Stimulated activated CD8-positive, alpha-beta memory T cell treated with anti-CD3 and anti-CD28 coated beads, Interleukin-7, amount 100 ng/mL, for 24 hours (primary cell): ENCODE data around the gene PRKCB.

Experiments
- DNase-seq: peaks from one replicate; pipeline ENCODE4 v3.0.0-alpha.2; 2020; ENCODE audit warnings: low read depth

The PRKCB gene

DNA sequence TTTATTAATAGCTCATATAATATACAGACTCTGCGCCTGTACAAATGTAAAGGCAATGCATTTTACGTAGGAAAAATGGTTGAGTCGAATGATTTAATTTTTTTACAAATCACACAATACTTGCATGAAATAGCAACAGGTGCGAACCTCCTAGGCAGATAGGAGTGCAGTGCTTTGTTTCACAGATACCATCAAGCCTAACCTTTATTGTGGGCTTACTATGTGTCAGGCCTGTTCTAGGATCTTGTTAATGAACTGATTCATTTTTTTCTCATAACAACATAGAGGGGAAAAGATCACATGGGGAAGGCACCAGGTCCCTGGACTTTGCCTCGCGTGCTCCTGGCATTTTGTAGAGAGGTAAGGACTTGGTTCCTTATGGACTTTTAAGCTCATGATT is 107.8 kb downstream of the PRKCB start:
- DNase-seq, result no peak

DNA sequence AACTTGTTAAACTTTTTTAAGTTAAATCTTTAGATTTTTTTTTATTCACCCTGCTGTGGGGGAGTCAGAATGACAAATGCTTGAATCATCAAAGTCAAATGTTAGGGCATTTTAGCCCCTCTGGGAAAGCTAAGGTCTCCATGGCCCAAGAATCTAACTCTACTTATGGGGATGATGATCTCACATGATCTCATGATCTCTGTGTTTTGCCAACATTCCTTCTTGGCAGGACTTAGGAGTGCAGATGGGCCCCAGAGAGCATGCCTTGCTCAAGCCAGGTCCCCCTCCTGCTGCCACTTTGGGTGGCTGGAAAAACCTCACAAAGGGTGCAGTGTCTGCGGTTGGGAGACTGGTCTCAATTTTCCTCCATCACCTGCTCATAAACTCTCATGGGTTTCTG is 108.6 kb downstream of the PRKCB start:
- DNase-seq, result no peak

GRCh38 chr16:23945243-23945642 is 109.5 kb downstream of the PRKCB start:
- no peak for DNase-seq

- no peak for DNase-seq
Measured at GRCh38 chr16:23947838-23948237, 112.1 kb downstream of the PRKCB start.

DNA sequence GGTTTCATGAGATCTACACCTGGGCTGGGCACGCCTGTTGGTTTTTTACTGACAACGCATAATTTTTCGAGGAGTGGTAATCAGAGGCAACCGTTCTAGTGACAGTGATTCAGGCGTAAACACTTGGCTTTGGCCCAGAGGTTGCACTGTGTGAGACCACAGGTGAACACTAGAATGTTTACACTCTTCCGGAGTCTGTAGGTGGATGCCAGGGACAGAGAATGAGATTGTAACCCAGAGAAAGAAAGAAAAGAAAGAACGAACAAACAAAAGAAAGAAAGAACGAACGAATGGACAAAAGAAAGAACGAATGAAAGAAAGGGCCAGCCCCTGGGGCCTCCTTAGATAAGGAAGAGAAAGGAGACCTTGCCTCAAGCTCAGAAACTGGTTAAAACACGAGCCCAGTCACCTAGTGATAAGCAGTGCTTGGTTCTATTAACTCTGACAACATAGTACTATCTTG is 113.2 kb downstream of the PRKCB start:
- DNase-seq, result no peak

- DNase-seq, result no peak
Measured at GRCh38 chr16:23949630-23950290, 114.0 kb downstream of the PRKCB start.

DNA sequence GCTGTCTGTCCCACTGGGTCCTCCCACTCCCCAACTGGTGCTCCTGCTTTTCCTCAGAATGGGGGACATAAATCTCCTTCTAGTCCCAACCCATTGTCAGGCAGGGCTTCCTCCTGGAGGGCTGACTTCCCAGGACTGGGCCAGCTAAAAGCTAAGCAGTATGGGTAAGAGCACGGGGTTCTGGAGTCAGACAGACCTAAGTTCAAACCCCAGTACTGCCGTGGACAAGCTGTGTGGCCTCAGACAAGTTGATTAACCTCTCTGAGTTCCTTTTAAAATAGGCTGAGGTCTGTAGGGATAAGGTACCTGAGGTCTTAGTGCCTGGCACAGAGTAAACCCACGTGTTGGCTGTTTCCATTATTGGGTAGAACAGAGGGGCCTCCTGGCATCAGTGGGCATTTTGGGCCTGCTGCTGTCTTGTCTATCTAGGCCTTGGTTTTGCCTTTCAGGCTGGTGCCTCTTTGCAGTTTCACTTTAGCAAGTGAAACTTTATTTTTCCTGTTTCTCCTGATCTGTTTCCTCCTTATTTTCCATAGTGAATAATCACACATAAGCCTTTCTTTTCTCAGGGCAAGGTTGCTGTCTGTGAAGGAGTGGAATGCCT is 114.6 kb downstream of the PRKCB start:
- no peak for DNase-seq

GRCh38 chr16:23950898-23951297 is 115.1 kb downstream of the PRKCB start:
- no peak for DNase-seq

DNA sequence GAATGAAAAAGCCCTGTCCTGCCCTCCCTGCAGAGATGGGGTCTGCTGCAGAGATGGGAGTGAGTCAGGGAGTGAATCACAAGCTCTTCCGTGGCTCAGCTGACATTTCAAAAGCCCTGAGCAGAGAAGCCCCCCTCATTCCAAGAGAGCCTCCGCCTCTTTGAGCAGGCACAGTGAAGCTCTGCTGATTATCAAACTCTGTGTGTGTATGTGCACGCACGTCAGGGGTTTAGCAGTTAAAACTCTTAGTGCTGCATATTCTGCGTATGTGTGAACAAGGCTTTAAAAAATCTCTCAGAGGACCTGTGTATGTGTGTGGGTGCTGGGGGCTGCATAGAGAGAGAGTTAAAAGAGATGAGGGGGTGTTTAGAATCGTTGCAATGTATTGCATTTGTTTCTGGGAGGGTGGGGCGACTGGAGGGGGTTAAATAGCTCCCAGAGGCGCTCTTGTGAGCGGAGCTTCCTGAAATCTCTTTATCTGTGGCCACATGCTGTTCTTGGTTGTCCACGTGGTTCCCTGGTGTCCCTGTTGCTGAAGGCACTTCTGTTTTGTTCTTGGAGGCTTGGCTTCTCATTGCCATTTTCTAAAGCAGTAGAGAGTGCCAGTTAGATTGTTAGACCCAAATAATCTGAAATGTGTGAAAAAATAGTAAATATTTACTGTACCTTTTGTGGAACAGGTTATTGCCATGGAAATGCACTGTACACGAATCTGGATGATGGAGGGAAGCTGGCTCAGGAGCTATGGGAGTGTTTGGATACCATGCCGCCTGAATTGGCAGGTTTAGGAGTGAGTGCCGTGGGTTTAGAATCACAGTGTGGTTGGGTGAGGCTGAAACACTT is 116.6 kb downstream of the PRKCB start:
- DNase-seq, result no peak

DNA sequence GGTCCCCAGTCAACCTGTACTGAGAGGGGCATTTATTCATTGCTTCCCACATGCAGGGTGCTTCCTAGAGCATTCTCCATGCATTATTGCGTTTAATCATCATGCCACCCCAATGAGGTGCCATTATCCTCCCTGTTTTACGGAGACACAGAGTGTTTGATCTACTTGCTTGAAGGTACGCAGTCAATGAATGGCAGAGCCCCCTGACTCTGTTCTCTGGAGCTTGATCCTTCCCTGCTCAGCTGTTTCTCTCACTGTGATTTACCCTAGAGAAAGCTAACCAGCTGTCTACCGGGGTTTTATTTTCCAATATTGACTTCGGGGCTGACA is 117.2 kb downstream of the PRKCB start:
- no peak for DNase-seq

- no peak for DNase-seq
Measured at GRCh38 chr16:23953476-23953875, 117.7 kb downstream of the PRKCB start.

DNA sequence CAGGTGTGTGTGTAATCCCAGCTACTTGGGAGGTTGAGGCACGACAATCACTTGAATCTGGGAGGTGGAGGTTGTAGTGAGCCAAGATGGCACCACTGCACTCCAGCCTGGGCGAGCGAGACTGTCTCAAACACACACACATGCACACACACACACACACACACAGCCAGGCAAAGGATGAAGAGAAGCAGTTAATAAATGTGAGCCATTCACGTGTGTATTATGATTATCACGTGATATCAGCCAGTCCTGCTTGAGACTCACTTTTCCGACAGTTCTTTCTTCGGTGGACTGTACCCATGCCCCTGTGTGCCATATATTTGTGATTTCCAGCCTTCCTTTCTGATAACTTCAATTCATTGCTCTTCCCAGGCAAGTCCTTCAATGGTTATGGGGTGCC is 119.3 kb downstream of the PRKCB start:
- no peak for DNase-seq

DNA sequence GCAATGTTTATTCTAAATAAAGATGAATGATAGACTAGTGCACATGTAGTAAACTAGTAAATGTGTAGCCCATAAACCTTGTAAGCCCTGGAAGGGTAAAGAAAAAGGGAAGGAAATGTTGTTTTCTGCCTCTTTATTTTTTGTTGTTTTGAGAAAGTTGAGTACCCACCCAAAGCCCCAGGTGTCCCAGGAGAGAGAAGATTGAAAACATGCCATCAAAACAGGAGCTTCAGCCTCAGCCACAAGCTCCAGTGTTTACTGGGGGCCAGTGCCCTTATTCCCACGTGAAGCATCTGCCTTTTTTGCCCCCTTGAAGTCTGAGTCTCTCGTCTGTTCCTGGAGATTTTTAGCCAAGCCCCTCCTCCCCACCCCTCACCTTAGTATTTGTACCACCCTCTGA is 121.5 kb downstream of the PRKCB start:
- DNase-seq, result no peak

DNA sequence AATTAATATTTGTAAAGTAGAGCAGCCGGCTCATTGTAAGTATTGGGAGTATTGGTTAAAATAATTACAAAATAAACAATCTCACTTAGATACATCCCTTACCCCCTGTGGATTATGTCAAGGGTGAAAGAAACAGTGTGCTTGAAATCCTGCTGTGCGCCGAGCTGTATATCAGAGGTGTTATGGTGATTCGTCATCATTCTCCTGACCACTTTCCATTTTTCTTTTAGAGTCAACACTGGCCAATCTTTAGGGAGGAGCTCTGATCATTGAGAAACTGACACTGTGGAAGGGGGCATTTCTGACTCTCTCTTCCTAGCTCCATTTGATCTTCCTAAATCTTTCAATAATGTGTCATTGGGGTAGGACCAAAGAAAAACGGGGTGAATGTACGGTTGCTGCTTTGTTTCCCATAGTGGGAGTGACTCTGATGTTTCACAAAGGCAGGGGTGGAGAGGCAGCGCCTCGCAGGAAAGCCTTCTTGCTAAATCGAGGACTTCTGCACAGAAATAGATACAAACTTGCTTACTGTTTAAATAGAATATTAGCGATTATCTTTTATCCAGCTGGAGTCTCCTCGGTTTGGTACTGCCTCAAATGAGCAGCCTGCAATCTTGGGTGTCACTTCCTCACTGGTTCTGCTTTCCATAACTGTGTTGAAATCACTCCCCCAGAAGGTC is 123.4 kb downstream of the PRKCB start:
- DNase-seq, result no peak

- DNase-seq, result no peak
Measured at GRCh38 chr16:23959752-23960072, 123.9 kb downstream of the PRKCB start.

- DNase-seq, result no peak
Measured at GRCh38 chr16:23960081-23960885, 124.5 kb downstream of the PRKCB start.

DNA sequence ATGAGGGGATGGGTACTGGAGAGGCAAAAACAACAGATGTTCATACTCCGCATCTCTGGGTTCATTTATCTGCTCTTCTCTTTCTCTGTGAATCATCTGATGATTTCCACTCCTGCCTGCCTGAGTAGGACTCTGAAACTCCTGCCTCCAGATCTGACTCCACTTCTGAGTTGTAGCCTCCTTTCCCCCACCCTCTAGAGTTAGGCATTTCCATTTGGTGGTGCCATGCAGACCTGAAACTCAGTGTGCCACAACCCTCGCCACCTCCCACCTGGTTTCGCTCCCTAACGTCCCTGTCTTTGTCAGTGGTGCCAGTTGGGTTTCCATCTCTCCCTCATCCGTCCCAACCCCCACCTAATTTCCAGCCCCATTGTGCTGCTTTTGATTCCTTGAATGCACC is 126.2 kb downstream of the PRKCB start:
- no peak for DNase-seq

DNA sequence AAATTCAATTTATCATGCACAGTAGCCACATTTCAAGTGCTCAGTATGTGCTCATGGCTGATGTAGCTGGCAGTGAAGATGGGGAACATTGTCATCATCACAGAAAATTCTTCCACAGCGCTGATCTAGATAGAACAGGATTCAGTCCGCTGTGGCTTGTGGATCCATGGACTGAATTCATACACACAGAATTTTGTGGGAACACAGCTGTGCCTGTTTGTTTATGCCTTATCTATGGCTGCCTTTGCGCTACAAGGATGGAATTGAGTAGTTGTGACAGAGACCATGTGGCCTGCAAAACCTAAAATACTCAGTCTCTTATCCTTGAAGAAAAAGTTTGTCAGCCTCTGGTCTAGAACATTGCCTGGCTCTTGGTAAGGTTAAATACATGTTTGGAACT is 128.4 kb downstream of the PRKCB start:
- no peak for DNase-seq

GRCh38 chr16:23965137-23965733 is 129.5 kb downstream of the PRKCB start:
- DNase-seq, result no peak

GRCh38 chr16:23966597-23967394 is 131.0 kb downstream of the PRKCB start:
- DNase-seq, result no peak

- DNase-seq, result no peak
Measured at GRCh38 chr16:23967775-23968174, 132.0 kb downstream of the PRKCB start.
